Retinal pigment epithelial cell (primary cell): ENCODE measurements around the gene CD6.

ENCODE experiments used
- DNase-seq: peaks from one replicate; pipeline ENCODE4 v3.0.0-alpha.2; 2010; ENCODE audit warnings: low read depth
- H3K4me3 ChIP-seq: 2 replicates; pipeline ENCODE4 v1.5.1; 2011; ENCODE audit warnings: mild to moderate bottlenecking, low read length, control low read depth, moderate library complexity
- CTCF ChIP-seq: conservative IDR thresholded peaks from 2 replicates; pipeline ENCODE4 v1.5.1; 2011; ENCODE audit warnings: low read depth, low read length, control low read depth, inconsistent platforms

CD6 gene

GRCh38 chr11:60935676-60936442 is 35.6 kb upstream of the CD6 start:
- TF ChIP-seq CTCF = no peak
- H3K4me3 ChIP-seq = no peak overlapping the region
- no peak for DNase-seq

- no peak overlapping the region for H3K4me3 ChIP-seq
- DNase-seq = no peak
- TF ChIP-seq CTCF = no peak
These were observed 34.9 kb upstream of the CD6 start for GRCh38 chr11:60936467-60937143.

GRCh38 chr11:60937144-60937527 is 34.3 kb upstream of the CD6 start:
- TF ChIP-seq CTCF = no peak
- no peak for DNase-seq
- H3K4me3 ChIP-seq = no peak overlapping the region

- H3K4me3 ChIP-seq = no peak overlapping the region
- no peak for DNase-seq
- TF ChIP-seq CTCF = no peak
These were observed 33.7 kb upstream of the CD6 start for GRCh38 chr11:60937811-60938210.

GRCh38 chr11:60938500-60938899 is 33.0 kb upstream of the CD6 start:
- no peak overlapping the region for H3K4me3 ChIP-seq
- DNase-seq = no peak
- no peak for TF ChIP-seq CTCF

- no peak for DNase-seq
- TF ChIP-seq CTCF = no peak
- no peak overlapping the region for H3K4me3 ChIP-seq
These were observed 32.2 kb upstream of the CD6 start for GRCh38 chr11:60939301-60939700.

GRCh38 chr11:60939855-60940254 is 31.6 kb upstream of the CD6 start:
- no peak for TF ChIP-seq CTCF
- no peak overlapping the region for H3K4me3 ChIP-seq
- DNase-seq = no peak
